GM18520 (cell line): ENCODE data around the gene KREMEN1.
"Not testable (repeated sequence)": the region's sequence is repeated elsewhere in the genome, so short reads cannot be mapped to it uniquely, and the experiment has no call there.

Experiments
- ATAC-seq: cut with Tn5 transposase; IDR thresholded peaks from one replicate; pipeline ENCODE4 v1.9.1; 2021; ENCODE audit not compliant: unreplicated experiment

The KREMEN1 gene

GRCh38 chr22:29102300-29102699, 29.5 kb downstream of the KREMEN1 start:
- no peak for ATAC-seq

GRCh38 chr22:29103121-29103520, 30.3 kb downstream of the KREMEN1 start:
- no peak for ATAC-seq

GRCh38 chr22:29105468-29105867, 32.6 kb downstream of the KREMEN1 start:
- no peak for ATAC-seq

- ATAC-seq: no peak
Observed at GRCh38 chr22:29106839-29107238, 34.0 kb downstream of the KREMEN1 start.

DNA sequence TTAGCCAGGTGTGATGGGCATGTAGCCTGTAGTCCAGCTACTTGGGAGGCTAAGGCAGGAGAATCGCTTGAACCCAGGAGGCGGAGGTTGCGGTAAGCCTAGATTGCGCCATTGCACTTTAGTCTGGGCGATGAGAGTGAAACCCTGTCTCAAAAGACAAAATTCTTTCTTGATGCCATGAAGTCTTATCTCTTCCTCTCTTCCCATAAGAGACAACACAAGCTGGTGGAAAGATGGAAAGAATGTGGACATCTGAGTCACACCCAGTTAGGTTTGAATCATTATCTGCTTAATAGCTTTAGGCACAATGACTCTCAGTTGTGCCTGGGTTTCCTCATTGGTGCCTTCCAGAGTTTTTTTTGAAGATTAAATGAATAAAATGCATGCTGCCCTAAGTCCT, 35.3 kb downstream of the KREMEN1 start:
- no peak for ATAC-seq

DNA sequence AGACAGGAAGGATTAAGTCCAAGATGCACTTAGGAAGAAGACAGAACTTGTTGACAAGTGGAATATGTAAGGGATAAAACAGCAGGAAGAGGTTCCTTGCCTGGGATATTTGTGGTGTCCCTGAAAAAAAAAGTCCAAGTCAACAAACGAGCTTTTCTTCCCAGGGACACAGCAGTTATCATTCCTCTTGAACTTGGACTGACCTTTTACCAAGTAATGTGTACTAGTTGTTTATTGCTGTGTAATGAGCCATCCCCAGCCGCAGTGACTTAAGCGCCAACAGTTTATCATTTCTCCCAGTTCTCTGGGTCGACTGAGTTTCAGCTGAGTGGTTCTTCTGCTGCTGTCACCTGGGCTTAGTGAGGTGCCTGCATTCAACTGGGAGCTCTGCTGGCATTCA, 37.0 kb downstream of the KREMEN1 start:
- ATAC-seq: no peak

- ATAC-seq: no peak
Observed at GRCh38 chr22:29110946-29111345, 38.1 kb downstream of the KREMEN1 start.

DNA sequence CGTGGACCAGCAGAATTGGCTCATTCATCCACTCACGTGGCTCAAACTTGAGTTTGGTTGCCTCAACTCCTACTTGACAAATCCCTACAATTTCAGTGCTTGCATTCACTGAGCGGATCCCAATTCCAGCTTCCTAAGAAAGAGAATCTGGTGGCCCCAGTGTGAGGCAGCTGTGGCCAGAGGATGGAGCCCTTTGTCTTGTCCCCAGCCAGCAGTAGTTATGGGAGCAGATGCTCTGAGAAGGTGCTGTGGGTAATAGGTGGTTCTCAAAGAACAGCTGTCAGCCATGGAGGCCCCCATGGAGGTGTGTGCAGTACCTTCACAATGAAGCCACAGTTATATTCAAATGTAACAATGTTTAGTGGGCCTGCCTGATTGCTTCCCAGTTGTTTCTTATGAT, 39.3 kb downstream of the KREMEN1 start:
- ATAC-seq: no peak

GRCh38 chr22:29112681-29113080, 39.8 kb downstream of the KREMEN1 start:
- no peak for ATAC-seq

DNA sequence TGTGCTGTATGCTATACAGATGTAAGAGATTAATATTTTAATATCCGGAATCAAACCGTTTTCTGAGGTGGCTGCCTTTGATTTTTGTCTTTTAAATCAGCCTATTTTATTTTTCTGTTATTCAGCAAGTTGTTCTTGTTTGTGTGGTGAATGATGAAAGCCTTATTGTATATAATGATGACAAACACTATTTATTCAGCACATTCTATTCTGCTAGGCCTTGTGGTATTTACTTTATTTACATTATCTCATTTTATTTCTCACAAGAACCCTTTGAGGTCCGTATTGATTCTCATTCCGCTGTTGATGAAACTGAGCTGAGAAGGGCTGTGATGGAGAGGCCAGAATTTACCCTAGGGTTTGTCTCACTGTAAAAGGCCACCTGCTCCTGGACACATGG, 40.5 kb downstream of the KREMEN1 start:
- ATAC-seq: no peak

DNA sequence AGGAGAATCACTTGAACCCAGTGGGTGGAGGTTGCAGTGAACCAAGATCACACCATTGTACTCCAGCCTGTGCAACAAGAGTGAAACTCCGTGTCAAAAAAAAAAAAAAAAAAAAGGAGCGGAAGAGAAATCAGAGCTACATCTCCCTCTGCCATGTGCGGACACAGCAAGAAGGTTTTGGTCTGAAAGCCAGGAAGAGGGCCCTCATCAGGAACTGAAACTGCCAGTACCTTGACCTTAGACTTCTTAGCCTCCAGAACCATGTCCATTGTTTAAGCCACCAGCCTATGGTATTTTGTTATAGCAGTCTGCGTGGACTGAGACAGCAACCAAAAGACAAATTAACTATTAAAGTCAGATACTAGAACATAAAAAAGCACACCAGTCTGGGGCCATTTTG, 41.6 kb downstream of the KREMEN1 start:
- ATAC-seq: no peak

DNA sequence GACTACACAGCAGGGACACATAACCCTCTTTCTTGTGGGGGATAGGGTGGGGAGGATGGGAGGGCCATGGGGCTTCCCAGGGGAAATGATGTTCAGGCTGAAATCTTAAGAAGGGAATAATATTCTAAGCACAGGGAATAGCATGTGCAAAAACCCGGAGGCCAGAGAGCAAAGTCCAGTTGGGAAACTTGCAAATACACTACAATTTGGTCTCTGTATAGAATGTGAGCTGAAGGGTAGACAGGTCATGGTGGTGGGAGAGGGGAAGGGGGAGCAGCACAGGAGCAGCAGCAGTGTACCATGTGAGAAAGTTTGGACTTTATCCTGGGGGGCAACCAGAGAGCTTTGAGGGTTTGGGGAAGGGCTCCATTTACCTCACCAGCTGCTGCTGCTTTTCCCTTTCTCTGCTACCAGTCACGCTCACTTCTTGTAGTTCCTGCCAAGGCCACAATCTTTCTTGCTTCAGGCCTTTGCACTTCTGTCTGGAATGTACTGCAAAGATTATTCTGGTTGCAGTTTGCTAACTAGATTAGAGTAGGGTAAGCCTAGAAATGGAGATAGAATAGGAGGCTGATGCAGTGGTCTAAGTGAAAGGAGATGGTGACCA, 43.0 kb downstream of the KREMEN1 start:
- no peak for ATAC-seq

- no peak for ATAC-seq
Observed at GRCh38 chr22:29116397-29117123, 43.7 kb downstream of the KREMEN1 start.

- ATAC-seq: no peak
Observed at GRCh38 chr22:29117799-29118477, 45.1 kb downstream of the KREMEN1 start.

GRCh38 chr22:29120098-29120912, 47.5 kb downstream of the KREMEN1 start:
- not testable (repeated sequence) for ATAC-seq

DNA sequence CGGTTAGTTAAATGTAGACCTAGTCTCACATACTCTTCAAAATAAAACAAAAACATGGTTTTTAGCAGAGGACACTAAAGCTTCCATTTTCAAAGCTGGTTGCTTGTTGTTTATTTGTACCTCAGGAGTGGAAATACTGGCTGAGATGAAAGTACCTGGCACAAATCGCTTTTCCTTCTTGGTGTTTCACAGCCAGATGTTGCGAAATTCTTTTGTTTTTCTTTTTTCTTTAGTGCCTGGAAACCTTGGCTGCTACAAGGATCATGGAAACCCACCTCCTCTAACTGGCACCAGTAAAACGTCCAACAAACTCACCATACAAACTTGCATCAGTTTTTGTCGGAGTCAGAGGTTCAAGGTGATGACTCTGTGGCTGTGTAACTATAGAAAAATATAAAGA, 48.3 kb downstream of the KREMEN1 start:
- no peak for ATAC-seq

DNA sequence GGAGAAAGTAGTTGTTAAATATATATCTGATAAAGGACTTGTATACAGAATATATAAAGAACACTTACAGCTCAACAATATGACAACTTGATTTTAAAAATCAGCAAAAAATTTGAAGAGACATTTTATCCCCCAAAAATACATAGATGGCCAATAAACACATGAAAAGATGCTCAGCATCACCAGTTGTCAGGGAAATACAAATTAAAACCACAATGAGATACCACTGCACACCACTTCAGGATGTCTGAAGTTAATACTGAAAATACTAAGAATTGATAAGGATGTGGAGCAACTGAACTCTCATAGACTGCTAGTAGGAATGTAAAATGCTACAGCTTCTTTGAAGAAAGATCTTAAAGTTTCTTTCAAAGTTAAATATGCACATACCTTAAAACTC, 49.2 kb downstream of the KREMEN1 start:
- ATAC-seq: no peak

GRCh38 chr22:29124777-29125442, 52.1 kb downstream of the KREMEN1 start:
- no peak for ATAC-seq

- ATAC-seq: no peak
Observed at GRCh38 chr22:29125443-29125778, 52.6 kb downstream of the KREMEN1 start.

DNA sequence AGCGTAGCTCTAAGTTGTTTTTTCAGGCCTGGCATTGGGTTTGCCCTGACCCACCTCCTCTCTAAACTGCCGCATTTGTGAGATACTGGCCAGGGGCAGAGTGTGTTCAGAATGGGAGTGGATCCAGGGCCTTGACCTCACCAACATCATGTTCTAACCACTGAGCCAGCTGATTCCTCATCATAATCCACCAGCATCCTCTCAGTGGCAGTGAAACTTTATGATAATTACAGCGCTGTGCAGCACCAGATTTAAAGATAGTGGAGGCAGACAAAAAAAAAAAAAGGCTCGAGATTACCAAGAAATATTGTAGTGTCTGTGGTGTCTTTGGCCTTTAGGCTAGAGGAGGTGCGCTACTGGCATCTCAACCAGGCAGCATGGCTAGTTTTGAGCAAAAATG, 53.0 kb downstream of the KREMEN1 start:
- no peak for ATAC-seq
